Natural killer cell treated with Interleukin-12 subunit alpha and Interleukin-12 subunit beta and Interleukin-15 and Interleukin-18, amount 100 ng/mL, for 72 hours (primary cell): ENCODE data around the gene SLC22A23. TPM values are rescaled to one million over a fixed set of nuclear protein-coding genes. Genes with fewer than 3 reads are reported as not detected.

ENCODE experiments used
- total RNA-seq, 2 donors: library from RNA; stranded (reverse); gene quantifications; one replicate each; pipeline ENCODE4 v1.2.3, GENCODE V29; 2022

Gene SLC22A23
- total RNA-seq, 2 donors from 2014 or later = 0.11 to 0.14 TPM

Other genes starting within 250 kb of the SLC22A23 start
- not detected for gene TUBB2B, start 229.4 kb downstream of the SLC22A23 start, total RNA-seq
- gene PSMG4, start 198.1 kb downstream of the SLC22A23 start, total RNA-seq = 10 to 100 TPM; 16.4 to 25.2 TPM